GM12878 (cell line): ENCODE measurements around the gene AGER. TPM values are rescaled to one million over a fixed set of nuclear protein-coding genes. Genes with fewer than 3 reads are reported as not detected.

ENCODE experiments used
- BMI1 ChIP-seq: fragments of 450-650 bp; IDR thresholded peaks from 2 replicates; pipeline ENCODE4 v1.6.1; 2016; ENCODE audit warnings: mild to moderate bottlenecking, moderate library complexity, borderline replicate concordance
- CREM ChIP-seq: IDR thresholded peaks from 2 replicates; pipeline ENCODE4 v1.6.1; 2014; ENCODE audit warnings: antibody characterized with exemption, low read depth
- E2F4 ChIP-seq: IDR thresholded peaks from 2 replicates; pipeline ENCODE4 v1.6.1; 2012; ENCODE audit warnings: low read depth, low read length, improper control_type of control experiment
- ETV6 ChIP-seq, 2 experiments: fragments of 450-650 bp in 1 of 2; IDR thresholded peaks in 1 of 2; conservative IDR thresholded peaks in 1 of 2; 2 replicates each; pipeline ENCODE4 v1.6.1; 2014; ENCODE audit warnings: antibody characterized with exemption in 1 of 2, borderline replicate concordance in 1 of 2, low read depth in 1 of 2, mild to moderate bottlenecking in 1 of 2, moderate library complexity in 1 of 2
- FOS ChIP-seq: IDR thresholded peaks from 3 replicates; pipeline ENCODE4 v1.6.1; 2011; ENCODE audit warnings: borderline replicate concordance; ENCODE audit not compliant: insufficient read length; ENCODE audit errors: extremely low read depth
- FOXK2 ChIP-seq: fragments of 450-650 bp; IDR thresholded peaks from 2 replicates; pipeline ENCODE4 v1.6.1; 2017; ENCODE audit warnings: mild to moderate bottlenecking, moderate library complexity
- FOXM1 ChIP-seq: IDR thresholded peaks from 2 replicates; pipeline ENCODE4 v1.6.1; 2012; ENCODE audit warnings: low read depth, mild to moderate bottlenecking, inconsistent platforms, low read length, moderate library complexity
- KDM1A ChIP-seq: fragments of 200-600 bp; sonication (generic); IDR thresholded peaks from 2 replicates; pipeline ENCODE4 v1.6.1; 2016; ENCODE audit warnings: borderline replicate concordance
- MTA2 ChIP-seq: fragments of 450-650 bp; IDR thresholded peaks from 2 replicates; pipeline ENCODE4 v1.6.1; 2016; ENCODE audit warnings: low read depth, mild to moderate bottlenecking, moderate library complexity
- MYC ChIP-seq: IDR thresholded peaks from 2 replicates; pipeline ENCODE4 v1.6.1; 2011; ENCODE audit warnings: mild to moderate bottlenecking, low read length, moderate library complexity, inconsistent platforms; ENCODE audit not compliant: insufficient read depth, insufficient replicate concordance, insufficient read length, severe bottlenecking
- NR2C1 ChIP-seq: fragments of 450-650 bp; IDR thresholded peaks from 2 replicates; pipeline ENCODE4 v1.6.1; 2017; ENCODE audit warnings: antibody characterized with exemption, mild to moderate bottlenecking, moderate library complexity
- PAX5 ChIP-seq: IDR thresholded peaks from 2 replicates; pipeline ENCODE4 v1.6.1; 2011; ENCODE audit warnings: low read depth, low read length, borderline replicate concordance
- POLR2A ChIP-seq: IDR thresholded peaks from 2 replicates; pipeline ENCODE4 v1.6.1; 2011; ENCODE audit warnings: low read depth, mild to moderate bottlenecking, low read length
- POLR2AphosphoS2 ChIP-seq: IDR thresholded peaks from 2 replicates; pipeline ENCODE4 v1.6.1; 2011; ENCODE audit warnings: low read depth, mild to moderate bottlenecking, low read length, improper control_type of control experiment, moderate library complexity
- SMARCA5 ChIP-seq: fragments of 450-650 bp; IDR thresholded peaks from 2 replicates; pipeline ENCODE4 v1.6.1; 2017; ENCODE audit warnings: mild to moderate bottlenecking
- SREBF2 ChIP-seq: IDR thresholded peaks from 2 replicates; pipeline ENCODE4 v1.6.1; 2012; ENCODE audit warnings: mild to moderate bottlenecking, low read length
- TCF3 ChIP-seq: IDR thresholded peaks from 2 replicates; pipeline ENCODE4 v1.6.1; 2012; ENCODE audit warnings: low read depth, mild to moderate bottlenecking, low read length, borderline replicate concordance; ENCODE audit not compliant: insufficient read depth
- YY1 ChIP-seq: IDR thresholded peaks from 2 replicates; pipeline ENCODE4 v1.6.1; 2011; ENCODE audit warnings: low read depth, mild to moderate bottlenecking, low read length
- ZSCAN29 ChIP-seq: fragments of 450-650 bp; IDR thresholded peaks from 2 replicates; pipeline ENCODE4 v1.6.1; 2017; ENCODE audit warnings: mild to moderate bottlenecking, moderate library complexity
- polyA plus RNA-seq, 11 experiments: library from polyadenylated mRNA; depleted of rRNA in 4 of 11; unstranded in 6 of 11; stranded (reverse) in 5 of 11; fragments of >200 nt; fragmentation: Nextera tagmentation in 4 of 11; fragmentation: Illumina TruSeq in 1 of 11; extraction: Ambion mirVana in 4 of 11; extraction: Trizol in 1 of 11; gene quantifications; 1 replicate in 1 of 11; 2 replicates in 10 of 11; pipeline versions ENCODE4 v1.2.1 to v1.2.3, GENCODE V29; 2011 to 2016; ENCODE audit warnings: inconsistent platforms in 2 of 11, missing spikeins in 2 of 11, low read depth in 1 of 11
- total RNA-seq, 4 experiments: library from RNA; depleted of rRNA in 3 of 4; stranded (reverse); fragments of >200 nt in 3 of 4; fragmentation: Illumina TruSeq in 1 of 4; extraction: Trizol in 1 of 4; gene quantifications; 2 replicates each; pipeline versions ENCODE4 v1.2.1 to v1.2.3, GENCODE V29; 2013 to 2021
- TF ChIP-seq, protein P1 (sequence below): fragments of 450-650 bp; IDR thresholded peaks from 2 replicates; pipeline ENCODE4 v1.6.1; 2017; ENCODE audit warnings: mild to moderate bottlenecking
- TF ChIP-seq, protein P2 (sequence below): IDR thresholded peaks from 2 replicates; pipeline ENCODE4 v1.6.1; 2012; ENCODE audit warnings: low read length, inconsistent platforms
- TF ChIP-seq, protein P3 (sequence below): IDR thresholded peaks from 2 replicates; pipeline ENCODE4 v1.6.1; 2012; ENCODE audit warnings: improper control_type of control experiment, low read depth, low read length; ENCODE audit not compliant: insufficient replicate concordance

Gene AGER
- total and polyA plus RNA-seq, 10 of the 15 experiments (the other 5 are each of a cell fraction or from before 2014, with no cell fraction given) = 1.1 to 18.2 (median 3.9) TPM

DNA sequence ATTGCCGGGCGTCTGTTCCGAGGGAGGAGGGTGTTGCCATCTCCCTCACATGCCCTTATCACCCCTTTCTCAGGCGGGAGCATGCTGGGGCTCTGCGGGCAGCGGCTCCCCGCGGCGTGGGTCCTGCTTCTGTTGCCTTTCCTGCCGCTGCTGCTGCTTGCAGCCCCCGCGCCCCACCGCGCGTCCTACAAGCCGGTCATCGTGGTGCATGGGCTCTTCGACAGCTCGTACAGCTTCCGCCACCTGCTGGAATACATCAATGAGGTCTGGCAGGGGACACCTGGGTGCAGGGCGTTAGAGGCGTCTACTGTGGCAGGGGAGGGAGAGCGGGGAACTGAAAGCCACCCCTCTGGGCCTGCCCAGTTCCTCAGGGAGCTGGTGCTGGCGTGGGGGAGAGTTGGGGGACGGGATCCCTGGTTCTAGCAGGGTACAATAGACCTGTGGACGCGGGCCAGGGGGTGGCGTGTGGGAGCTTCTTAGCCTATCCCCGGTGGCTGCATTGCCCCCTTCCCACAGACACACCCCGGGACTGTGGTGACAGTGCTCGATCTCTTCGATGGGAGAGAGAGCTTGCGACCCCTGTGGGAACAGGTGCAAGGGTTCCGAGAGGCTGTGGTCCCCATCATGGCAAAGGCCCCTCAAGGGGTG is 29.4 kb downstream of the AGER start (continued):
- TF ChIP-seq, protein P1, sequence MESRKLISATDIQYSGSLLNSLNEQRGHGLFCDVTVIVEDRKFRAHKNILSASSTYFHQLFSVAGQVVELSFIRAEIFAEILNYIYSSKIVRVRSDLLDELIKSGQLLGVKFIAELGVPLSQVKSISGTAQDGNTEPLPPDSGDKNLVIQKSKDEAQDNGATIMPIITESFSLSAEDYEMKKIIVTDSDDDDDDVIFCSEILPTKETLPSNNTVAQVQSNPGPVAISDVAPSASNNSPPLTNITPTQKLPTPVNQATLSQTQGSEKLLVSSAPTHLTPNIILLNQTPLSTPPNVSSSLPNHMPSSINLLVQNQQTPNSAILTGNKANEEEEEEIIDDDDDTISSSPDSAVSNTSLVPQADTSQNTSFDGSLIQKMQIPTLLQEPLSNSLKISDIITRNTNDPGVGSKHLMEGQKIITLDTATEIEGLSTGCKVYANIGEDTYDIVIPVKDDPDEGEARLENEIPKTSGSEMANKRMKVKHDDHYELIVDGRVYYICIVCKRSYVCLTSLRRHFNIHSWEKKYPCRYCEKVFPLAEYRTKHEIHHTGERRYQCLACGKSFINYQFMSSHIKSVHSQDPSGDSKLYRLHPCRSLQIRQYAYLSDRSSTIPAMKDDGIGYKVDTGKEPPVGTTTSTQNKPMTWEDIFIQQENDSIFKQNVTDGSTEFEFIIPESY = no peak
- TF ChIP-seq ZSCAN29 (no peak), KDM1A (no peak), BMI1 (no peak), YY1 (0 out of 2 replicates have a peak, but pooled peaks have one; percentile 44), NR2C1 (no peak), MYC (no peak), TCF3 (peak; percentile 62; the same call in 1 of the 2 replicates), FOXK2 (no peak), FOS (no peak), MTA2 (no peak), SREBF2 (no peak), CREM (no peak), FOXM1 (no peak), POLR2AphosphoS2 (no peak), ETV6 (conservative IDR thresholded peaks at IDR 0.05 in 1 of 2, IDR thresholded peaks at IDR 0.05 in 1 of 2; ENCODE audit: borderline replicate concordance in 1 of 2, low read depth in 1 of 2) (no peak), POLR2A (peak; percentile 40; the same call in 1 of the 2 replicates), PAX5 (no peak), SMARCA5 (no peak; the same call in 1 of the 2 replicates), E2F4 (no peak)
- TF ChIP-seq, protein P2, sequence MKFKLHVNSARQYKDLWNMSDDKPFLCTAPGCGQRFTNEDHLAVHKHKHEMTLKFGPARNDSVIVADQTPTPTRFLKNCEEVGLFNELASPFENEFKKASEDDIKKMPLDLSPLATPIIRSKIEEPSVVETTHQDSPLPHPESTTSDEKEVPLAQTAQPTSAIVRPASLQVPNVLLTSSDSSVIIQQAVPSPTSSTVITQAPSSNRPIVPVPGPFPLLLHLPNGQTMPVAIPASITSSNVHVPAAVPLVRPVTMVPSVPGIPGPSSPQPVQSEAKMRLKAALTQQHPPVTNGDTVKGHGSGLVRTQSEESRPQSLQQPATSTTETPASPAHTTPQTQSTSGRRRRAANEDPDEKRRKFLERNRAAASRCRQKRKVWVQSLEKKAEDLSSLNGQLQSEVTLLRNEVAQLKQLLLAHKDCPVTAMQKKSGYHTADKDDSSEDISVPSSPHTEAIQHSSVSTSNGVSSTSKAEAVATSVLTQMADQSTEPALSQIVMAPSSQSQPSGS = no peak
- TF ChIP-seq, protein P3, sequence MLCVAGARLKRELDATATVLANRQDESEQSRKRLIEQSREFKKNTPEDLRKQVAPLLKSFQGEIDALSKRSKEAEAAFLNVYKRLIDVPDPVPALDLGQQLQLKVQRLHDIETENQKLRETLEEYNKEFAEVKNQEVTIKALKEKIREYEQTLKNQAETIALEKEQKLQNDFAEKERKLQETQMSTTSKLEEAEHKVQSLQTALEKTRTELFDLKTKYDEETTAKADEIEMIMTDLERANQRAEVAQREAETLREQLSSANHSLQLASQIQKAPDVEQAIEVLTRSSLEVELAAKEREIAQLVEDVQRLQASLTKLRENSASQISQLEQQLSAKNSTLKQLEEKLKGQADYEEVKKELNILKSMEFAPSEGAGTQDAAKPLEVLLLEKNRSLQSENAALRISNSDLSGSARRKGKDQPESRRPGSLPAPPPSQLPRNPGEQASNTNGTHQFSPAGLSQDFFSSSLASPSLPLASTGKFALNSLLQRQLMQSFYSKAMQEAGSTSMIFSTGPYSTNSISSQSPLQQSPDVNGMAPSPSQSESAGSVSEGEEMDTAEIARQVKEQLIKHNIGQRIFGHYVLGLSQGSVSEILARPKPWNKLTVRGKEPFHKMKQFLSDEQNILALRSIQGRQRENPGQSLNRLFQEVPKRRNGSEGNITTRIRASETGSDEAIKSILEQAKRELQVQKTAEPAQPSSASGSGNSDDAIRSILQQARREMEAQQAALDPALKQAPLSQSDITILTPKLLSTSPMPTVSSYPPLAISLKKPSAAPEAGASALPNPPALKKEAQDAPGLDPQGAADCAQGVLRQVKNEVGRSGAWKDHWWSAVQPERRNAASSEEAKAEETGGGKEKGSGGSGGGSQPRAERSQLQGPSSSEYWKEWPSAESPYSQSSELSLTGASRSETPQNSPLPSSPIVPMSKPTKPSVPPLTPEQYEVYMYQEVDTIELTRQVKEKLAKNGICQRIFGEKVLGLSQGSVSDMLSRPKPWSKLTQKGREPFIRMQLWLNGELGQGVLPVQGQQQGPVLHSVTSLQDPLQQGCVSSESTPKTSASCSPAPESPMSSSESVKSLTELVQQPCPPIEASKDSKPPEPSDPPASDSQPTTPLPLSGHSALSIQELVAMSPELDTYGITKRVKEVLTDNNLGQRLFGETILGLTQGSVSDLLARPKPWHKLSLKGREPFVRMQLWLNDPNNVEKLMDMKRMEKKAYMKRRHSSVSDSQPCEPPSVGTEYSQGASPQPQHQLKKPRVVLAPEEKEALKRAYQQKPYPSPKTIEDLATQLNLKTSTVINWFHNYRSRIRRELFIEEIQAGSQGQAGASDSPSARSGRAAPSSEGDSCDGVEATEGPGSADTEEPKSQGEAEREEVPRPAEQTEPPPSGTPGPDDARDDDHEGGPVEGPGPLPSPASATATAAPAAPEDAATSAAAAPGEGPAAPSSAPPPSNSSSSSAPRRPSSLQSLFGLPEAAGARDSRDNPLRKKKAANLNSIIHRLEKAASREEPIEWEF = no peak
